Activated naive CD4-positive, alpha-beta T cell treated with anti-CD3 and anti-CD28 coated beads, Interleukin-2, amount 50 U/mL, for 72 hours (primary cell): Measurements from ENCODE around the gene DCAKD. TPM values are rescaled to one million over a fixed set of nuclear protein-coding genes. Genes with fewer than 3 reads are reported as not detected.
A peak's percentile ranks its signal among the peaks of the same experiment; 100 is the strongest.

Experiments used
- ATAC-seq, 2 donors: fragments of 150-1000 bp; cut with Tn5 transposase; 2 replicates each; pipeline ENCODE4 v1.10.0; 2021; ENCODE audit warnings: mild to moderate bottlenecking in 2 of 2, moderate library complexity in 2 of 2
- DNase-seq, 2 donors: peaks; one replicate each; pipeline ENCODE4 v3.0.0; 2021 to 2022; ENCODE audit warnings: low spot score in 2 of 2
- H3K27ac Mint-ChIP-seq, 2 donors: one replicate each; pipeline ENCODE4 v1.8.0; 2022; ENCODE audit warnings: mild to moderate bottlenecking in 2 of 2, mixed read lengths in 2 of 2
- H3K36me3 Mint-ChIP-seq, 2 donors: one replicate each; pipeline ENCODE4 v1.8.0; 2022; ENCODE audit warnings: mixed read lengths in 2 of 2
- H3K9me3 Mint-ChIP-seq, 2 donors: one replicate each; pipeline ENCODE4 v1.8.0; 2022; ENCODE audit warnings: mixed read lengths in 2 of 2
- total RNA-seq, 2 donors: library from RNA; stranded (reverse); gene quantifications; one replicate each; pipeline ENCODE4 v1.2.3, GENCODE V29; 2022

Gene DCAKD
- total RNA-seq, 2 donors from 2014 or later: 38.9 to 93.4 TPM

- no peaks in the 10 kb centered on the region for H3K36me3 Mint-ChIP-seq
- H3K27ac Mint-ChIP-seq: no peak overlapping the region
- no peaks in the 10 kb centered on the region for H3K9me3 Mint-ChIP-seq
- peak in 1 of 2 donors; percentile 5 for ATAC-seq
- no peak for DNase-seq
Measured at GRCh38 chr17:45022288-45022648, 29.2 kb downstream of the DCAKD start.

- peak overlapping the region in 1 of 2 donors; percentile 35 for H3K27ac Mint-ChIP-seq
- H3K36me3 Mint-ChIP-seq: no peaks in the 10 kb centered on the region
- ATAC-seq (peak; percentile 75 to 81), DNase-seq (peak; percentile 66 to 86)
- H3K9me3 Mint-ChIP-seq: no peaks in the 10 kb centered on the region
Measured at GRCh38 chr17:45021607-45022287, 29.7 kb downstream of the DCAKD start.

- no peaks in the 10 kb centered on the region for H3K36me3 Mint-ChIP-seq
- DNase-seq (no peak), ATAC-seq (no peak)
- H3K27ac Mint-ChIP-seq: peak overlapping the region in 1 of 2 donors; percentile 35
- H3K9me3 Mint-ChIP-seq: no peaks in the 10 kb centered on the region
Measured at GRCh38 chr17:45020354-45021138, 30.9 kb downstream of the DCAKD start.

- H3K27ac Mint-ChIP-seq: peak overlapping the region; percentile 61 to 74
- H3K36me3 Mint-ChIP-seq: no peaks in the 10 kb centered on the region
Measured at GRCh38 chr17:45018848-45019711, 32.4 kb downstream of the DCAKD start.

GRCh38 chr17:45018514-45018847 is 33.0 kb downstream of the DCAKD start:
- Mint-ChIP-seq H3K27ac (peak overlapping the region; percentile 61 to 74), H3K9me3 (no peaks in the 10 kb centered on the region), H3K36me3 (no peaks in the 10 kb centered on the region)
- no peak for DNase-seq
- no peak for ATAC-seq

More at GRCh38 chr17:45018848-45019711, 32.4 kb downstream of the DCAKD start:
- no peaks in the 10 kb centered on the region for H3K9me3 Mint-ChIP-seq
- peak in 1 of 2 donors; percentile 53 for DNase-seq
- ATAC-seq: peak; percentile 60 to 68

- no peak overlapping the region for H3K27ac Mint-ChIP-seq
- DNase-seq: no peak
- no peaks in the 10 kb centered on the region for H3K9me3 Mint-ChIP-seq
- ATAC-seq: no peak
- H3K36me3 Mint-ChIP-seq: no peaks in the 10 kb centered on the region
Measured at GRCh38 chr17:45016823-45017222, 34.6 kb downstream of the DCAKD start.

- ATAC-seq (no peak), DNase-seq (no peak)
- Mint-ChIP-seq H3K27ac (no peak overlapping the region), H3K36me3 (no peaks in the 10 kb centered on the region), H3K9me3 (no peaks in the 10 kb centered on the region)
Measured at GRCh38 chr17:45016237-45016636, 35.2 kb downstream of the DCAKD start.

- ATAC-seq: no peak
- no peaks in the 10 kb centered on the region for H3K36me3 Mint-ChIP-seq
- DNase-seq: no peak
- H3K9me3 Mint-ChIP-seq: no peaks in the 10 kb centered on the region
- no peak overlapping the region for H3K27ac Mint-ChIP-seq
Measured at GRCh38 chr17:45013021-45013997, 38.1 kb downstream of the DCAKD start.

- Mint-ChIP-seq H3K9me3 (no peaks in the 10 kb centered on the region), H3K27ac (no peak overlapping the region), H3K36me3 (no peaks in the 10 kb centered on the region)
- ATAC-seq (no peak), DNase-seq (no peak)
Measured at GRCh38 chr17:45011767-45012166, 39.7 kb downstream of the DCAKD start.

GRCh38 chr17:45009676-45010467 is 41.6 kb downstream of the DCAKD start:
- Mint-ChIP-seq H3K9me3 (no peaks in the 10 kb centered on the region), H3K36me3 (no peaks in the 10 kb centered on the region), H3K27ac (peak overlapping the region in 1 of 2 donors; percentile 26)
- no peak for DNase-seq
- no peak for ATAC-seq

- Mint-ChIP-seq H3K27ac (no peak overlapping the region), H3K36me3 (no peaks in the 10 kb centered on the region), H3K9me3 (no peaks in the 10 kb centered on the region)
- no peak for ATAC-seq
- DNase-seq: no peak
Measured at GRCh38 chr17:45008216-45008615, 43.2 kb downstream of the DCAKD start.

GRCh38 chr17:45006927-45007461 is 44.4 kb downstream of the DCAKD start:
- Mint-ChIP-seq H3K9me3 (no peaks in the 10 kb centered on the region), H3K36me3 (no peaks in the 10 kb centered on the region), H3K27ac (no peak overlapping the region)
- ATAC-seq (no peak), DNase-seq (no peak)

GRCh38 chr17:45005700-45006099 is 45.7 kb downstream of the DCAKD start:
- Mint-ChIP-seq H3K27ac (no peak overlapping the region), H3K9me3 (no peaks in the 10 kb centered on the region), H3K36me3 (no peaks in the 10 kb centered on the region)
- no peak for DNase-seq
- no peak for ATAC-seq

GRCh38 chr17:45004388-45004787 is 47.0 kb downstream of the DCAKD start:
- Mint-ChIP-seq H3K36me3 (no peaks in the 10 kb centered on the region), H3K9me3 (no peaks in the 10 kb centered on the region), H3K27ac (no peak overlapping the region)
- no peak for ATAC-seq
- no peak for DNase-seq

GRCh38 chr17:45003877-45004276 is 47.6 kb downstream of the DCAKD start:
- DNase-seq (no peak), ATAC-seq (no peak)
- H3K36me3 Mint-ChIP-seq: no peaks in the 10 kb centered on the region
- no peak overlapping the region for H3K27ac Mint-ChIP-seq
- no peaks in the 10 kb centered on the region for H3K9me3 Mint-ChIP-seq
